WERI-Rb-1 (cell line): Measurements from ENCODE around the gene TNFRSF14.

Experiments used
- DNase-seq: peaks from one replicate; pipeline ENCODE4 v3.0.0-alpha.2; 2020
- H3K27ac ChIP-seq: fragments of 250-450 bp; sonication (Bioruptor Pico); 2 replicates; pipeline ENCODE4 v1.5.1; 2020; ENCODE audit warnings: mild to moderate bottlenecking, moderate library complexity
- H3K27me3 ChIP-seq: fragments of 250-450 bp; sonication (Bioruptor Pico); 2 replicates; pipeline ENCODE4 v1.5.1; 2021; ENCODE audit warnings: mild to moderate bottlenecking, low read depth, moderate library complexity; ENCODE audit not compliant: insufficient read depth, severe bottlenecking
- H3K36me3 ChIP-seq: fragments of 250-450 bp; sonication (Bioruptor Pico); 2 replicates; pipeline ENCODE4 v1.5.1; 2020; ENCODE audit warnings: mild to moderate bottlenecking, moderate library complexity
- H3K4me3 ChIP-seq: 2 replicates; pipeline ENCODE4 v1.5.1; 2011; ENCODE audit warnings: low read depth, mild to moderate bottlenecking, control low read depth, low read length
- H3K9me3 ChIP-seq: fragments of 250-450 bp; sonication (Bioruptor Pico); 2 replicates; pipeline ENCODE4 v1.5.1; 2021; ENCODE audit warnings: mild to moderate bottlenecking, moderate library complexity; ENCODE audit not compliant: severe bottlenecking
- CTCF ChIP-seq: IDR thresholded peaks from 2 replicates; pipeline ENCODE4 v1.5.1; 2011; ENCODE audit warnings: low read depth, mild to moderate bottlenecking, control low read depth, inconsistent platforms, low read length

TNFRSF14 gene

GRCh38 chr1:2520206-2520605, 36.0 kb upstream of the TNFRSF14 start:
- Histone ChIP-seq H3K36me3 (peaks cover 82% of the 10 kb centered on the region), H3K27me3 (no peaks in the 10 kb centered on the region), H3K27ac (no peak overlapping the region), H3K4me3 (no peak overlapping the region), H3K9me3 (no peaks in the 10 kb centered on the region)
- TF ChIP-seq CTCF: no peak
- no peak for DNase-seq

GRCh38 chr1:2520806-2521205, 35.4 kb upstream of the TNFRSF14 start:
- Histone ChIP-seq H3K27ac (no peak overlapping the region), H3K36me3 (peaks cover 82% of the 10 kb centered on the region), H3K4me3 (no peak overlapping the region), H3K9me3 (no peaks in the 10 kb centered on the region), H3K27me3 (no peaks in the 10 kb centered on the region)
- TF ChIP-seq CTCF: no peak
- DNase-seq: no peak

GRCh38 chr1:2522230-2522629, 33.9 kb upstream of the TNFRSF14 start:
- no peak for DNase-seq
- Histone ChIP-seq H3K9me3 (no peaks in the 10 kb centered on the region), H3K36me3 (peaks cover 70% of the 10 kb centered on the region), H3K4me3 (no peak overlapping the region), H3K27me3 (no peaks in the 10 kb centered on the region), H3K27ac (no peak overlapping the region)
- TF ChIP-seq CTCF: no peak

- TF ChIP-seq CTCF: no peak
- no peaks in the 10 kb centered on the region for H3K9me3 ChIP-seq
- DNase-seq: peak; percentile 87
- H3K36me3 ChIP-seq: peaks cover 59% of the 10 kb centered on the region
- H3K27ac ChIP-seq: peak overlapping the region; percentile 71
- H3K27me3 ChIP-seq: no peaks in the 10 kb centered on the region
- H3K4me3 ChIP-seq: no peak overlapping the region
Observed at GRCh38 chr1:2523191-2523890, 32.8 kb upstream of the TNFRSF14 start.

- no peaks in the 10 kb centered on the region for H3K9me3 ChIP-seq
- no peak overlapping the region for H3K4me3 ChIP-seq
- no peaks in the 10 kb centered on the region for H3K27me3 ChIP-seq
- TF ChIP-seq CTCF: no peak
- no peak for DNase-seq
- peaks cover 52% of the 10 kb centered on the region for H3K36me3 ChIP-seq
- H3K27ac ChIP-seq: peak overlapping the region; percentile 71
Observed at GRCh38 chr1:2523891-2524609, 32.1 kb upstream of the TNFRSF14 start.
